ENCODE data around the gene SPINK8.

- TF ChIP-seq EZH2phosphoT487 (IDR thresholded peaks at IDR 0.05; ENCODE audit: borderline replicate concordance, low read length) (no peak), EZH2 (IDR thresholded peaks at IDR 0.05; ENCODE audit: low read length, unreplicated experiment) (no peak), CTCF (conservative IDR thresholded peaks at IDR 0.05; ENCODE audit: low read depth, low read length) (no peak)
Measured at GRCh38 chr3:48345946-48346572, 12.6 kb upstream of the SPINK8 start.
